ENCODE data around the gene COL5A2.

- TF ChIP-seq CTCF (IDR thresholded peaks at IDR 0.05; ENCODE audit: borderline replicate concordance, extremely low read depth, low read length, poor library complexity, severe bottlenecking) = no peak
- TF ChIP-seq EZH2 (IDR thresholded peaks at IDR 0.05; ENCODE audit: borderline replicate concordance, low read depth, low read length, severe bottlenecking) = no peak
Measured at GRCh38 chr2:189127756-189128155, 51.8 kb downstream of the COL5A2 start.

Measured in DND-41 (cell line).